HFF-Myc (cell line): ENCODE data around the gene RHOV.

ENCODE experiments used
- DNase-seq: peaks from one replicate; pipeline ENCODE4 v3.0.0-alpha.2; 2011; ENCODE audit warnings: low read depth; ENCODE audit errors: extremely low read depth
- H3K4me3 ChIP-seq: replicated peaks from 2 replicates; pipeline ENCODE4 v1.5.1; 2011; ENCODE audit warnings: low read depth, mild to moderate bottlenecking, control low read depth, low read length
- TF ChIP-seq, protein P1 (sequence below): IDR thresholded peaks from 2 replicates; pipeline ENCODE4 v1.5.1; 2012; ENCODE audit warnings: mild to moderate bottlenecking, low read depth, low read length, control low read depth; ENCODE audit errors: missing control alignments

RHOV gene, protein sequence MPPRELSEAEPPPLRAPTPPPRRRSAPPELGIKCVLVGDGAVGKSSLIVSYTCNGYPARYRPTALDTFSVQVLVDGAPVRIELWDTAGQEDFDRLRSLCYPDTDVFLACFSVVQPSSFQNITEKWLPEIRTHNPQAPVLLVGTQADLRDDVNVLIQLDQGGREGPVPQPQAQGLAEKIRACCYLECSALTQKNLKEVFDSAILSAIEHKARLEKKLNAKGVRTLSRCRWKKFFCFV

GRCh38 chr15:40873694-40874561 lies at the start of gene RHOV:
RHOV (minus strand) TSS chr15:40874234; CDS start chr15:40874139, 95 bp downstream.
- TF ChIP-seq, protein P1, sequence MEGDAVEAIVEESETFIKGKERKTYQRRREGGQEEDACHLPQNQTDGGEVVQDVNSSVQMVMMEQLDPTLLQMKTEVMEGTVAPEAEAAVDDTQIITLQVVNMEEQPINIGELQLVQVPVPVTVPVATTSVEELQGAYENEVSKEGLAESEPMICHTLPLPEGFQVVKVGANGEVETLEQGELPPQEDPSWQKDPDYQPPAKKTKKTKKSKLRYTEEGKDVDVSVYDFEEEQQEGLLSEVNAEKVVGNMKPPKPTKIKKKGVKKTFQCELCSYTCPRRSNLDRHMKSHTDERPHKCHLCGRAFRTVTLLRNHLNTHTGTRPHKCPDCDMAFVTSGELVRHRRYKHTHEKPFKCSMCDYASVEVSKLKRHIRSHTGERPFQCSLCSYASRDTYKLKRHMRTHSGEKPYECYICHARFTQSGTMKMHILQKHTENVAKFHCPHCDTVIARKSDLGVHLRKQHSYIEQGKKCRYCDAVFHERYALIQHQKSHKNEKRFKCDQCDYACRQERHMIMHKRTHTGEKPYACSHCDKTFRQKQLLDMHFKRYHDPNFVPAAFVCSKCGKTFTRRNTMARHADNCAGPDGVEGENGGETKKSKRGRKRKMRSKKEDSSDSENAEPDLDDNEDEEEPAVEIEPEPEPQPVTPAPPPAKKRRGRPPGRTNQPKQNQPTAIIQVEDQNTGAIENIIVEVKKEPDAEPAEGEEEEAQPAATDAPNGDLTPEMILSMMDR, result peak; percentile 30
- peak within 1 kb of the TSS; percentile 48 for H3K4me3 ChIP-seq
- DNase-seq, result no peak

GRCh38 chr15:40923551-40923950 lies 49.5 kb upstream of the RHOV start:
- no peak for DNase-seq
- TF ChIP-seq, protein P1, result no peak
- H3K4me3 ChIP-seq, result no peak overlapping the region

DNA sequence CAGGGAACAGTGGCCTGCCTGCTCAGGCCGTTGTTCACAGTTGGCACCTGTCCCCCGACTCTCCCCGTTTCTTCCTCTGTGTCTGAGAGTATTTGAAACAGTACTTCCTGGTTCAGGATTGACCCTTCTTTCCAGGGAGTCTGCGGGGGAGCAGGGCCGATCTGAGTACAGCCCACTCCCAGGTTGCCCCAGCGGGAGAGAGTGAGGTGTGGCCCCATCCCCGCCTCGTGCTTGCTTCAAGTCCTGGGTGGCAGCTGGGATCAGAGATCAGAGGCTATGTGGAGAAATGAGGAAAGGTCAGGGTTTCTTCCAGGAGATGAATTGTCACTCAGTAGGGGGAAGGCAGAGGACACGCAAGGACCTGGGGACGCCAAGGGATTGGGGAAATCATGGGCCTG lies 48.6 kb upstream of the RHOV start:
- no peak overlapping the region for H3K4me3 ChIP-seq
- DNase-seq, result no peak
- TF ChIP-seq, protein P1, result no peak

- TF ChIP-seq, protein P1, result no peak
- DNase-seq, result no peak
- no peak overlapping the region for H3K4me3 ChIP-seq
Observed at GRCh38 chr15:40921949-40922607, 48.0 kb upstream of the RHOV start.

DNA sequence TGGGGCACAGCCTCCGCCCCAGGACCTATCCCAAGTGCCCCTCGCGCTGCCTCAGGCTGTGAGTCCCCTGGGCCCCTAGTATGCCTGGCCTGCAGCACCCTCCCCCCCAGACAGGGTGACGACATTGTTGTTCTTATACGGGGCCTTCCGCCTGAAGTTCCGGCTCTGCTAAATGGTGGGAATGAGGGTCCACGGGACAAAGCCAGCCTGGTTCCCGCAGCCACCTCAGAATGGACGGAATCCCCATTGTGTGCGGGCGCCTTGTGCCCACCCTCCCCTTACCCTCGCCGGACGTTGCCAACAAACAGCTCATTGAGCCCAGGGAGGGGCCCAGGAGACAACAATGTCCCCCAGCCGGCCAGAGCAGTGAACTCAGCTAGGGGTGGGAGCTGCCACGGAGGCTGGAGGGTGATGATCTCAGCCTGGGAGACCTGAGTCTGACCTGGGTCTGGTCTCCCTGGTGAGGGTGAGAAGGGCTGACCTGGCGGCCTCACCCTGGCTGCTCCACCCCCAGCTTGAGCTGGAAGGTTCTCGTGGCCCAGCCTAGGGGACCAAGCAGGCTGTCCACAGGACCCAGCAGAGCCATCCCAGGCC lies 44.9 kb upstream of the RHOV start:
- TF ChIP-seq, protein P1, result no peak
- DNase-seq, result no peak
- H3K4me3 ChIP-seq, result no peak overlapping the region

GRCh38 chr15:40918146-40918798 lies 44.2 kb upstream of the RHOV start:
- TF ChIP-seq, protein P1, result no peak
- no peak for DNase-seq
- H3K4me3 ChIP-seq, result no peak overlapping the region
